Endothelial cell (in vitro differentiated cells): ENCODE data around the gene EDN3. TPM values are rescaled to one million over a fixed set of nuclear protein-coding genes. Genes with fewer than 3 reads are reported as not detected.

Experiments
- DNase-seq: peaks from one replicate; pipeline ENCODE4 v3.0.0; 2021; ENCODE audit warnings: low spot score
- H3K27ac Mint-ChIP-seq: one replicate; pipeline ENCODE4 v1.8.0; 2021; ENCODE audit warnings: mixed read lengths, inconsistent platforms; ENCODE audit not compliant: unreplicated experiment
- H3K27me3 Mint-ChIP-seq: one replicate; pipeline ENCODE4 v1.8.0; 2021; ENCODE audit warnings: mild to moderate bottlenecking, moderate library complexity, mixed read lengths, inconsistent platforms; ENCODE audit not compliant: unreplicated experiment
- H3K36me3 Mint-ChIP-seq: one replicate; pipeline ENCODE4 v1.8.0; 2021; ENCODE audit warnings: mild to moderate bottlenecking, low read depth, mixed read lengths, inconsistent platforms; ENCODE audit not compliant: unreplicated experiment
- H3K4me1 Mint-ChIP-seq: one replicate; pipeline ENCODE4 v1.8.0; 2021; ENCODE audit warnings: mild to moderate bottlenecking, mixed read lengths, inconsistent platforms; ENCODE audit not compliant: unreplicated experiment
- H3K4me3 Mint-ChIP-seq: one replicate; pipeline ENCODE4 v1.8.0; 2021; ENCODE audit warnings: mild to moderate bottlenecking, mixed read lengths, inconsistent platforms; ENCODE audit not compliant: unreplicated experiment
- H3K9me3 Mint-ChIP-seq: one replicate; pipeline ENCODE4 v1.8.0; 2021; ENCODE audit warnings: mixed read lengths, inconsistent platforms; ENCODE audit not compliant: unreplicated experiment
- CTCF ChIP-seq: fragments of 200-600 bp; sonication (generic); IDR thresholded peaks from one replicate; pipeline ENCODE4 v1.5.0; 2021; ENCODE audit warnings: antibody characterized with exemption; ENCODE audit not compliant: unreplicated experiment
- total RNA-seq: library from RNA; stranded (reverse); fragmentation: NEBNext Ultra II Directional; extraction: Animal tissue kit (Norgen Biotek cat#: 25700); gene quantifications from one replicate; pipeline ENCODE4 v1.2.1, GENCODE V29; 2021; ENCODE audit not compliant: unreplicated experiment

EDN3 gene
- total RNA-seq, 1 donor from 2014 or later = not detected

- Mint-ChIP-seq H3K36me3 (no peaks in the 10 kb centered on the region), H3K27ac (no peak overlapping the region), H3K27me3 (no peaks in the 10 kb centered on the region), H3K4me3 (no peak overlapping the region), H3K4me1 (peaks cover 7% of the 10 kb centered on the region), H3K9me3 (no peaks in the 10 kb centered on the region)
- no peak for DNase-seq
- TF ChIP-seq CTCF = no peak
Measured at GRCh38 chr20:59270380-59270779, 30.0 kb upstream of the EDN3 start.

- H3K27me3 Mint-ChIP-seq = peaks cover 2% of the 10 kb centered on the region
- no peaks in the 10 kb centered on the region for H3K9me3 Mint-ChIP-seq
- peaks cover 3% of the 10 kb centered on the region for H3K36me3 Mint-ChIP-seq
- TF ChIP-seq CTCF = no peak
- H3K4me3 Mint-ChIP-seq = no peak overlapping the region
- peaks cover 18% of the 10 kb centered on the region for H3K4me1 Mint-ChIP-seq
- DNase-seq = no peak
- H3K27ac Mint-ChIP-seq = no peak overlapping the region
Measured at GRCh38 chr20:59273739-59274357, 26.6 kb upstream of the EDN3 start.

DNA sequence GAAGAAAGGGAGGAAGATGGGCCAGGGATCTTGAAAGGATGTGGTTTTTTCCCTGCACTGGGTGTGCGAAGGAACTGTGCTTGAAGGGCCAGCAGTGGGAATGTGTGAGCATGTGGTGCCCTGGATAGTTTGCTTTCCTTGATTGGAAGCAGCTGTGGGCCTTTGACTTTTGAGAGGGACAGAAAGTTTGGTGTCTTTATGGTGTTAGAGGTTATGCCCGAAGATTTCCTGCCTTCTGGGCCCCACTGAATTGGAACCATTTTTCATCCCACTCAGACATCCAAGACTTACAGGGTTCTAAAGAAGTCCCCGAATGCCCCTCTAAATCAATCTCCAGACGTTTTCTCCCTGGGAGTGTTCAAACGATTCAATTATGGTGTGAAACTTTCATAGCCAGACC is 23.5 kb upstream of the EDN3 start:
- Mint-ChIP-seq H3K4me3 (no peak overlapping the region), H3K4me1 (peaks cover 16% of the 10 kb centered on the region), H3K27me3 (peaks cover 2% of the 10 kb centered on the region), H3K9me3 (no peaks in the 10 kb centered on the region), H3K27ac (no peak overlapping the region), H3K36me3 (peaks cover 3% of the 10 kb centered on the region)
- DNase-seq = no peak
- TF ChIP-seq CTCF = no peak

GRCh38 chr20:59284470-59284869 is 15.9 kb upstream of the EDN3 start:
- Mint-ChIP-seq H3K4me3 (no peak overlapping the region), H3K4me1 (no peaks in the 10 kb centered on the region), H3K27me3 (peaks cover 3% of the 10 kb centered on the region), H3K9me3 (no peaks in the 10 kb centered on the region), H3K36me3 (no peaks in the 10 kb centered on the region), H3K27ac (no peak overlapping the region)
- DNase-seq = no peak
- no peak for TF ChIP-seq CTCF

DNA sequence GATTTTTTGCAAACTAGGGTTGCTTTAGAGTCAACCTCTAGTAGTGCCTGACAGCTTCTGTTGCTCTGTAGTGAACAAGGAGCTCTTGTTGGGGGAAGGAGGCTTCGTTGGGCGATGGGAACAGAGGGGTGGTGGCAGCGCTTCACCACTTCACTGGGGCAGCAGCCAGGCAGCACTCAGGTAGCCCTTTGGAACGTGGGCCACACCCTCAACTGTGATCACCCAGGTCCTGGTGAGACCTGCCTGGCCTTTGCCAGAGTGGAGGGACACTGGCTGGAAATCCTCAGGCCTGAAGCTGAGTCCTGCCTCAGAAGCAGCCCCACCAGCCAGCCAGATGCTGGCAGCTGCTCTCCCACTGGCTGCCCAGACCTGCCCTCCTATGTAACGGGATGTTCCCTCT is 10.4 kb upstream of the EDN3 start:
- peaks cover 2% of the 10 kb centered on the region for H3K27me3 Mint-ChIP-seq
- no peaks in the 10 kb centered on the region for H3K9me3 Mint-ChIP-seq
- H3K36me3 Mint-ChIP-seq = no peaks in the 10 kb centered on the region
- no peak overlapping the region for H3K27ac Mint-ChIP-seq
- TF ChIP-seq CTCF = no peak
- no peak for DNase-seq
- no peaks in the 10 kb centered on the region for H3K4me1 Mint-ChIP-seq
- no peak overlapping the region for H3K4me3 Mint-ChIP-seq
